ENCODE measurements around the gene RBM26. TPM values are rescaled to one million over a fixed set of nuclear protein-coding genes. Genes with fewer than 3 reads are reported as not detected.
A peak's percentile ranks its signal among the peaks of the same experiment; 100 is the strongest.

Gene RBM26
- total RNA-seq, 1 donor from 2014 or later, result 25.2 TPM

GRCh38 chr13:79419365-79419764 is 13.3 kb upstream of the RBM26 start:
- DNase-seq, result no peak

GRCh38 chr13:79417741-79418140 is 11.7 kb upstream of the RBM26 start:
- DNase-seq, result no peak

GRCh38 chr13:79413521-79413920 is 7.5 kb upstream of the RBM26 start:
- DNase-seq, result no peak

GRCh38 chr13:79409828-79410227 is 3.8 kb upstream of the RBM26 start:
- DNase-seq, result no peak

- DNase-seq, result no peak
These were observed 1.4 kb upstream of the RBM26 start for GRCh38 chr13:79407349-79407979.

GRCh38 chr13:79406597-79406908 is 498 bp upstream of the RBM26 start:
- no peak for DNase-seq

GRCh38 chr13:79405501-79405830 is 589 bp downstream of the RBM26 start:
- DNase-seq, result peak; percentile 53

- peak; percentile 39 for DNase-seq
These were observed 1.1 kb downstream of the RBM26 start for GRCh38 chr13:79404985-79405384.

- no peak for DNase-seq
These were observed 1.7 kb downstream of the RBM26 start for GRCh38 chr13:79404361-79404760.

- DNase-seq, result no peak
These were observed 2.9 kb downstream of the RBM26 start for GRCh38 chr13:79403113-79403512.

- no peak for DNase-seq
These were observed 3.4 kb downstream of the RBM26 start for GRCh38 chr13:79402679-79403078.

- no peak for DNase-seq
These were observed 3.9 kb downstream of the RBM26 start for GRCh38 chr13:79402074-79402635.

- DNase-seq, result no peak
These were observed 4.6 kb downstream of the RBM26 start for GRCh38 chr13:79401259-79402070.

GRCh38 chr13:79398915-79399314 is 7.1 kb downstream of the RBM26 start:
- no peak for DNase-seq

GRCh38 chr13:79398127-79398526 is 7.9 kb downstream of the RBM26 start:
- no peak for DNase-seq

- no peak for DNase-seq
These were observed 10.2 kb downstream of the RBM26 start for GRCh38 chr13:79395881-79396280.

- peak; percentile 75 for DNase-seq
These were observed 12.3 kb downstream of the RBM26 start for GRCh38 chr13:79393564-79394249.

GRCh38 chr13:79392882-79393563 is 13.0 kb downstream of the RBM26 start:
- DNase-seq, result peak; percentile 47

- DNase-seq, result no peak
These were observed 17.0 kb downstream of the RBM26 start for GRCh38 chr13:79389026-79389425.

- DNase-seq, result no peak
These were observed 18.2 kb downstream of the RBM26 start for GRCh38 chr13:79387853-79388252.

GRCh38 chr13:79386125-79386826 is 19.8 kb downstream of the RBM26 start:
- DNase-seq, result no peak

- peak; percentile 51 for DNase-seq
These were observed 20.4 kb downstream of the RBM26 start for GRCh38 chr13:79385694-79386093.
